K562 (cell line): ENCODE data around the gene SYNJ2. TPM values are rescaled to one million over a fixed set of nuclear protein-coding genes. Genes with fewer than 3 reads are reported as not detected.

Experiments
- BRCA1 ChIP-seq, 2 experiments: fragments of 450-650 bp in 1 of 2; sonication (generic) in 1 of 2; formaldehyde crosslinking in 1 of 2; IDR thresholded peaks; 2 replicates each; pipeline versions ENCODE4 v1.5.0 to v1.6.1; 2017 to 2020; ENCODE audit warnings: mild to moderate bottlenecking in 1 of 2, missing genetic modification reagents in 1 of 2
- CEBPB ChIP-seq: fragments of 450-650 bp; IDR thresholded peaks from 2 replicates; pipeline ENCODE4 v1.6.1; 2016; ENCODE audit warnings: missing genetic modification characterization, missing compliant biosample characterization
- ETV6 ChIP-seq, 3 experiments: fragments of 150-350 bp in 1 of 3; sonication (generic) in 1 of 3; formaldehyde crosslinking in 1 of 3; IDR thresholded peaks; 2 replicates each; pipeline versions ENCODE4 v1.6.1 to v1.8.0; 2014 to 2022; ENCODE audit warnings: borderline replicate concordance in 2 of 3, low read depth in 2 of 3, antibody characterized with exemption in 1 of 3, low read length in 1 of 3, mild to moderate bottlenecking in 1 of 3, missing genetic modification reagents in 1 of 3
- HCFC1 ChIP-seq: IDR thresholded peaks from 2 replicates; pipeline ENCODE4 v1.6.1; 2012; ENCODE audit warnings: low read depth, low read length, improper control_type of control experiment
- NRF1 ChIP-seq, 2 experiments: fragments of 450-650 bp; IDR thresholded peaks in 1 of 2; conservative IDR thresholded peaks in 1 of 2; 2 replicates each; pipeline ENCODE4 v1.6.1; 2014; ENCODE audit warnings: mild to moderate bottlenecking in 2 of 2
- RHOXF2B ChIP-seq: fragments of 250-450 bp; sonication (Bioruptor Pico); conservative IDR thresholded peaks from 2 replicates; pipeline ENCODE4 v1.5.1; 2021
- SAP30 ChIP-seq: fragments of 200-600 bp; sonication (generic); IDR thresholded peaks from 2 replicates; pipeline ENCODE4 v1.6.1; 2012; ENCODE audit warnings: borderline replicate concordance, low read depth, mild to moderate bottlenecking, moderate library complexity, low read length, control low read depth, inconsistent platforms; ENCODE audit not compliant: insufficient read depth, poor library complexity, severe bottlenecking
- SRSF3 ChIP-seq: fragments of 200-400 bp; formaldehyde crosslinking; IDR thresholded peaks from 2 replicates; pipeline ENCODE4 v1.6.1; 2016; ENCODE audit warnings: mild to moderate bottlenecking, low read length, moderate library complexity; ENCODE audit not compliant: insufficient read depth
- TAF7 ChIP-seq: fragments of 450-650 bp; IDR thresholded peaks from 2 replicates; pipeline ENCODE4 v1.6.1; 2016; ENCODE audit warnings: missing genetic modification characterization, missing compliant biosample characterization
- TARDBP ChIP-seq: fragments of 450-650 bp; IDR thresholded peaks from 2 replicates; pipeline ENCODE4 v1.6.1; 2016
- ZBTB2 ChIP-seq: fragments of 450-650 bp; IDR thresholded peaks from 2 replicates; pipeline ENCODE4 v1.6.1; 2016; ENCODE audit warnings: antibody characterized with exemption
- ZBTB5 ChIP-seq: fragments of 450-650 bp; IDR thresholded peaks from 2 replicates; pipeline ENCODE4 v1.6.1; 2017; ENCODE audit warnings: antibody characterized with exemption
- ZNF12 ChIP-seq: sonication (generic); formaldehyde crosslinking; IDR thresholded peaks from 2 replicates; pipeline ENCODE4 v1.4.0; 2020; ENCODE audit warnings: mild to moderate bottlenecking, missing genetic modification reagents
- ZNF212 ChIP-seq: fragments of 450-650 bp; formaldehyde crosslinking; IDR thresholded peaks from 2 replicates; pipeline ENCODE4 v1.4.0; 2020; ENCODE audit warnings: mild to moderate bottlenecking
- ZNF76 ChIP-seq: fragments of 250-450 bp; sonication (Bioruptor Pico); IDR thresholded peaks from 2 replicates; pipeline ENCODE4 v1.4.0; 2020; ENCODE audit warnings: mild to moderate bottlenecking, moderate library complexity, borderline replicate concordance
- ZNF778 ChIP-seq: fragments of 450-650 bp; formaldehyde crosslinking; IDR thresholded peaks from 2 replicates; pipeline ENCODE4 v1.4.0; 2020; ENCODE audit warnings: mild to moderate bottlenecking, moderate library complexity
- polyA plus RNA-seq, 8 experiments: library from polyadenylated mRNA; depleted of rRNA in 4 of 8; stranded (reverse) in 5 of 8; unstranded in 3 of 8; fragments of >200 nt; fragmentation: Nextera tagmentation in 2 of 8; fragmentation: Illumina TruSeq in 1 of 8; extraction: Ambion mirVana in 2 of 8; extraction: Trizol in 1 of 8; gene quantifications; 2 replicates each; pipeline versions ENCODE4 v1.2.1 to v1.2.3, GENCODE V29; 2011 to 2014; ENCODE audit warnings: inconsistent platforms in 1 of 8, missing spikeins in 1 of 8
- total RNA-seq, 7 experiments: library from RNA; depleted of rRNA in 6 of 7; stranded (reverse); fragments of >200 nt in 6 of 7; fragmentation: Illumina TruSeq in 2 of 7; extraction: Trizol in 2 of 7; gene quantifications; 2 replicates each; pipeline versions ENCODE4 v1.2.1 to v1.2.3, GENCODE V29; 2011 to 2021; ENCODE audit warnings: low replicate concordance in 1 of 7
- TF ChIP-seq, protein P1 (sequence below): fragments of 450-650 bp; formaldehyde crosslinking; IDR thresholded peaks from 2 replicates; pipeline ENCODE4 v1.4.0; 2022; ENCODE audit warnings: missing genetic modification characterization
- TF ChIP-seq, protein P2 (sequence below): fragments of 450-650 bp; IDR thresholded peaks from 2 replicates; pipeline ENCODE4 v1.6.1; 2016
- TF ChIP-seq, protein P3 (sequence below): fragments of 450-650 bp; formaldehyde crosslinking; IDR thresholded peaks from 2 replicates; pipeline ENCODE4 v1.4.0; 2022; ENCODE audit warnings: missing genetic modification characterization

SYNJ2 gene
- total and polyA plus RNA-seq, 9 of the 15 experiments (the other 6 are each of a cell fraction or from before 2014, with no cell fraction given), result 3.0 to 27.7 (median 17.8) TPM

DNA sequence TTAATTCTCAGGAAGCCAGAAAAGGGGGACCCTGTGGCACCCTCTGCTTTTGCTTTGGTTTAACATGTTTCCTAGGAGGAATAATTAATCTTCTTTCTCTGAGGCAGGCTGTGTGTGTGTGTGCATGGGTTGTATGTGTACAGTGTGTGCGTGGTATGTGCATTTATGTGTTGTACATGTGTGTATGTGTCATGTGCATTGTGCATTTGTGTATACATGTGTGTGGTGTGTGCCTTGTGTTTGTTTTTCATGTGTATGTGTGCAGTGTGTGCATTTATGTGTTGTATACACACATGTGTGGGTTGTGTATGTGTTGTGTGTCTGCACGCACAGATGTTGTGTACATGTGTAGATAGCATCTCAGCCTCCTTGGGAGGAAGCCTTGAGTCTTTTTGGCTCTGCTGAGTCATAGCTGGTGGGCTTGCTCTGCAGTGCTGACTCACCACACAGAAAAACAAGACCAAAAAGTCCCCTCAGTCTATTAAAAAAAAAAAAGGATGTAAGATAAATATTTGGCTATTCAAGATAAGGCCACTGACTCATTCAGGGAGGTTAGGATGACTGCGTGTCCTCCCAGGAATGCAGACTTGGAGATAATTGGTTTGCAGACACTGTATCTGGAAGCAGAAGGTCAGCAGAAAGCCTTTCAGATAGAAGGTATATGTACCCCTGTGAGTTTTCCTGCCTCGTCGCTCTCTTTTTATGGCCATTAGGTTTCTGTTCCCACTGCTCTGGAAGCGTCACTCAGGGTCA, 58.6 kb downstream of the SYNJ2 start (continued):
- TF ChIP-seq ZBTB5, result peak; percentile 76
- TF ChIP-seq NRF1 (conservative IDR thresholded peaks at IDR 0.05 in 1 of 2, IDR thresholded peaks at IDR 0.05 in 1 of 2), result peak; percentile 43 to 49; a peak in 3 of 4 replicates
- TF ChIP-seq ZNF12, result no peak
- TF ChIP-seq SAP30, result no peak
- no peak for TF ChIP-seq ZNF76 (CRISPR knock-in tag)
- TF ChIP-seq, protein P1, sequence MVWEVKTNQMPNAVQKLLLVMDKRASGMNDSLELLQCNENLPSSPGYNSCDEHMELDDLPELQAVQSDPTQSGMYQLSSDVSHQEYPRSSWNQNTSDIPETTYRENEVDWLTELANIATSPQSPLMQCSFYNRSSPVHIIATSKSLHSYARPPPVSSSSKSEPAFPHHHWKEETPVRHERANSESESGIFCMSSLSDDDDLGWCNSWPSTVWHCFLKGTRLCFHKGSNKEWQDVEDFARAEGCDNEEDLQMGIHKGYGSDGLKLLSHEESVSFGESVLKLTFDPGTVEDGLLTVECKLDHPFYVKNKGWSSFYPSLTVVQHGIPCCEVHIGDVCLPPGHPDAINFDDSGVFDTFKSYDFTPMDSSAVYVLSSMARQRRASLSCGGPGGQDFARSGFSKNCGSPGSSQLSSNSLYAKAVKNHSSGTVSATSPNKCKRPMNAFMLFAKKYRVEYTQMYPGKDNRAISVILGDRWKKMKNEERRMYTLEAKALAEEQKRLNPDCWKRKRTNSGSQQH (CRISPR knock-in tag), result peak; percentile 85; the same call in 1 of the 2 replicates
- TF ChIP-seq ZNF212 (CRISPR knock-in tag), result no peak
- TF ChIP-seq SRSF3, result no peak
- TF ChIP-seq BRCA1 (IDR thresholded peaks at IDR 0.05), result no peak
- TF ChIP-seq BRCA1 (CRISPR knock-in tag; IDR thresholded peaks at IDR 0.05), result no peak
- peak in 1 of 2 experiments; percentile 70; a peak in 1 of 4 replicates for TF ChIP-seq ETV6 (IDR thresholded peaks at IDR 0.05; ENCODE audit: borderline replicate concordance in 1 of 2, low read depth in 2 of 2, low read length in 1 of 2)
- no peak for TF ChIP-seq ETV6 (CRISPR knock-in tag; IDR thresholded peaks at IDR 0.05; ENCODE audit: borderline replicate concordance)
- TF ChIP-seq TAF7, result no peak
- TF ChIP-seq RHOXF2B (CRISPR knock-in tag), result no peak
- TF ChIP-seq, protein P2, sequence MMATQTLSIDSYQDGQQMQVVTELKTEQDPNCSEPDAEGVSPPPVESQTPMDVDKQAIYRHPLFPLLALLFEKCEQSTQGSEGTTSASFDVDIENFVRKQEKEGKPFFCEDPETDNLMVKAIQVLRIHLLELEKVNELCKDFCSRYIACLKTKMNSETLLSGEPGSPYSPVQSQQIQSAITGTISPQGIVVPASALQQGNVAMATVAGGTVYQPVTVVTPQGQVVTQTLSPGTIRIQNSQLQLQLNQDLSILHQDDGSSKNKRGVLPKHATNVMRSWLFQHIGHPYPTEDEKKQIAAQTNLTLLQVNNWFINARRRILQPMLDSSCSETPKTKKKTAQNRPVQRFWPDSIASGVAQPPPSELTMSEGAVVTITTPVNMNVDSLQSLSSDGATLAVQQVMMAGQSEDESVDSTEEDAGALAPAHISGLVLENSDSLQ, result peak; percentile 69
- TF ChIP-seq HCFC1, result no peak
- TF ChIP-seq TARDBP, result peak; percentile 63; the same call in 1 of the 2 replicates
- peak; percentile 85 for TF ChIP-seq ZBTB2
- no peak for TF ChIP-seq CEBPB (tag)
- TF ChIP-seq, protein P3, sequence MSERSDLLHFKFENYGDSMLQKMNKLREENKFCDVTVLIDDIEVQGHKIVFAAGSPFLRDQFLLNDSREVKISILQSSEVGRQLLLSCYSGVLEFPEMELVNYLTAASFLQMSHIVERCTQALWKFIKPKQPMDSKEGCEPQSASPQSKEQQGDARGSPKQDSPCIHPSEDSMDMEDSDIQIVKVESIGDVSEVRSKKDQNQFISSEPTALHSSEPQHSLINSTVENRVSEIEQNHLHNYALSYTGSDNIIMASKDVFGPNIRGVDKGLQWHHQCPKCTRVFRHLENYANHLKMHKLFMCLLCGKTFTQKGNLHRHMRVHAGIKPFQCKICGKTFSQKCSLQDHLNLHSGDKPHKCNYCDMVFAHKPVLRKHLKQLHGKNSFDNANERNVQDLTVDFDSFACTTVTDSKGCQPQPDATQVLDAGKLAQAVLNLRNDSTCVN (CRISPR knock-in tag), result peak; percentile 95
- no peak for TF ChIP-seq ZNF778
